ENCODE results near the gene ACP2.
A peak's percentile ranks its signal among the peaks of the same experiment; 100 is the strongest.

The ACP2 gene

DNA sequence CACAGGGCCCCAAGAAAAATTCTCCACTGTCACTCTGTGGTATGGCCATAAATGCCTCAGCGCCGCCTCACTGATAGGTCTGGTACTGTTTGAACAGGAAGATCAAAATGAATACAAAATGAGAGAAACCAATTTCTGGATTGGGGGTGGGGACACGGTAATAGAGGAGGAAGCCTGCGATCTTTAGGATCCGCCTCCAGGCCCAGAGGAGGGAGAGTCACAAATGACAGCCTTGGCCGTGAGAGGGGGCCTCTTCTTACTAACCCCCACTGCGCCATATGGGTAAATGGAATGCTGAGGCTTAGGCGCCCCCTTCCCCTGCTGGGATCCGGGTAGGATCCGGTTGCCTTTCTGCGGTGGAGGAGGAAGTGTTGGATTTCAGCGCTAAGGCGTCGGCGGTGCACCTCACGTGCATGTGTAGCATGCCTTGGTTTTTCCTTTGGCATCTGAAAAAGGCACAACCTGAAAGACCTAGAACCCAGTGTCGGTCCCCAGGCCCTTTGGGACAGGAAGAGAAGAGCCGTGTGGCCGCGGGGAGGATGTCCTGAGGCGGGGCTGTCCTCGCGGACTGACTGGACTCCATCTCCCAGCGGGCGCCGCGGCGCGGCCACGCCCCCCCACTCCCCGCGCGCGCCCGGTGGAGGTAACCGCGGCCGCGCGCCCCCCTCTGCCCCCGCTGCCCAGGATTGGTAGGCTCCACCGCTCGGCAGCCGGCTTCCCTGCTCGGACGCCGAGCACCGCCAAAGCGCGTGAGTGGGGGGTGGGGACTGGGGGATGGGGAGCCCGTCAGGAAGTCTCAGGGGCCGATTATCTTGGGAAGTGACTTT is 20.6 kb upstream of the ACP2 start:
- DNase-seq (ENCODE audit: low read depth in 2 of 2), result peak; percentile 78 to 83

- DNase-seq (ENCODE audit: low read depth in 2 of 2), result no peak
Observed at GRCh38 chr11:47268448-47269001, 19.9 kb upstream of the ACP2 start.

- no peak for DNase-seq (ENCODE audit: low read depth in 2 of 2)
Observed at GRCh38 chr11:47267876-47268275, 19.3 kb upstream of the ACP2 start.

- DNase-seq (ENCODE audit: low read depth in 2 of 2), result no peak
Observed at GRCh38 chr11:47264521-47264920, 15.9 kb upstream of the ACP2 start.

GRCh38 chr11:47264119-47264518 is 15.5 kb upstream of the ACP2 start:
- DNase-seq (ENCODE audit: low read depth in 2 of 2), result no peak

DNA sequence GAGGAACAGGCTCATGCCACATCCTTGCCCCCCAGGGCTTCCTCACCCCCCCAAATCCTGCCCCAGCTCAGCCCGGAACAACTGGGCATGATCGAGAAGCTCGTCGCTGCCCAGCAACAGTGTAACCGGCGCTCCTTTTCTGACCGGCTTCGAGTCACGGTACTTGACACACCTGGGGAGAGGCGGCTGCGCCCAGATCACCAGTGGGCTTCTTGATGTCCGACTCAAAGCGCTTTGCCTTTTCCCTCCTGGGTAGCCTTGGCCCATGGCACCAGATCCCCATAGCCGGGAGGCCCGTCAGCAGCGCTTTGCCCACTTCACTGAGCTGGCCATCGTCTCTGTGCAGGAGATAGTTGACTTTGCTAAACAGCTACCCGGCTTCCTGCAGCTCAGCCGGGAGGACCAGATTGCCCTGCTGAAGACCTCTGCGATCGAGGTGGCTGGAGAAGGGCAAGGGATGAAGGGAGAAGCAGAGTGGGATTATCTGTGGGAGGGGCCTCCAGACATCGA is 12.7 kb upstream of the ACP2 start:
- DNase-seq (ENCODE audit: low read depth in 2 of 2), result no peak

DNA sequence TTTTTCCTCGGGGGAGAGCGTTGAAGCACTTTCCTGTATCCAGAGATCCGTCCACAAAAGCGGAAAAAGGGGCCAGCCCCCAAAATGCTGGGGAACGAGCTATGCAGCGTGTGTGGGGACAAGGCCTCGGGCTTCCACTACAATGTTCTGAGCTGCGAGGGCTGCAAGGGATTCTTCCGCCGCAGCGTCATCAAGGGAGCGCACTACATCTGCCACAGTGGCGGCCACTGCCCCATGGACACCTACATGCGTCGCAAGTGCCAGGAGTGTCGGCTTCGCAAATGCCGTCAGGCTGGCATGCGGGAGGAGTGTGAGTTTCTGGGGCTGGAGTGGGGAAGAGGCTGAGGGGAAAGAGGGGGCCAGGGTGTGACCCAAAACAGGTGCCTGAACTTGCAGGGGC is 11.8 kb upstream of the ACP2 start:
- no peak for DNase-seq (ENCODE audit: low read depth in 2 of 2)

GRCh38 chr11:47259232-47259977 is 10.8 kb upstream of the ACP2 start:
- no peak for DNase-seq (ENCODE audit: low read depth in 2 of 2)

GRCh38 chr11:47258317-47258902 is 9.8 kb upstream of the ACP2 start:
- DNase-seq (ENCODE audit: low read depth in 2 of 2), result no peak

DNA sequence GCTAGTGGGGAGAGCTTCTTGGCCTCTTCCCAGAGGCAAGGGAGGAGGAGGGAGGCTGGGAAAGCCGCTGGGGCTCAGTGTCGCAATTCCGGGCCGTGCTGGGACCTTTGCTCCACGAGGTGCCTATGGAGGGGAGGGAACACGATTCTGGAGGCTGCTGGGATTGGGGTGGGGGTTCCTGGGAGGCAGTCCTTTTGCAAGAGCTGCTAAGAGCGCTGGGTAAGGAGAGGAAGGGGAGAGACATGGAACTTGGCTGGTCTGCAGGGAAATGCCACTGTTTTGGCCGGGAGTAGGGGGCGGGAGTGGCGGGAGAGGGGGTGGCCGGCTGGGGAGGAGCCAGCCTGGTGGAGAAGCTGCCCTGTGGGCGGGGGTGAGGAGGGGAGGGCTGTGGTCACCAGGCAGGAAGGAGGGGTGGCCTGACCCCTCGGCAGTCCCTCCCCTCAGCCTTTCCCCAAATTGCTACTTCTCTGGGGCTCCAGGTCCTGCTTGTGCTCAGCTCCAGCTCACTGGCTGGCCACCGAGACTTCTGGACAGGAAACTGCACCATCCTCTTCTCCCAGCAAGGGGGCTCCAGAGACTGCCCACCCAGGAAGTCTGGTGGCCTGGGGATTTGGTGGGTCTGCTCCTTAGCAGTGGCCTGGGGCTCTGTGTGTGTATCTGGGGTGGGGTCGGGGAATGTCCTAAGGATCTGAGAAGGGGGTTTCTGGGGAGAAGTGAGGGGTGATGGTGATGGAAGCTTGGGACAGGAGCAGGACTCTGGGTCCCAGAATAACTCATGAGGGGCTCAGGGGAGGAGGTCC is 9.1 kb upstream of the ACP2 start, which contains the start of gene NR1H3:
Gene NR1H3 (plus strand): TSS at position 480 of the 800 bp plus-strand sequence. CDS start 1,221 bp downstream, outside the sequence.
- no peak for DNase-seq (ENCODE audit: low read depth in 2 of 2)

- DNase-seq (ENCODE audit: low read depth in 2 of 2), result no peak
Observed at GRCh38 chr11:47257177-47257516, 8.5 kb upstream of the ACP2 start.

GRCh38 chr11:47256374-47256773 is 7.8 kb upstream of the ACP2 start:
- no peak for DNase-seq (ENCODE audit: low read depth in 2 of 2)

DNA sequence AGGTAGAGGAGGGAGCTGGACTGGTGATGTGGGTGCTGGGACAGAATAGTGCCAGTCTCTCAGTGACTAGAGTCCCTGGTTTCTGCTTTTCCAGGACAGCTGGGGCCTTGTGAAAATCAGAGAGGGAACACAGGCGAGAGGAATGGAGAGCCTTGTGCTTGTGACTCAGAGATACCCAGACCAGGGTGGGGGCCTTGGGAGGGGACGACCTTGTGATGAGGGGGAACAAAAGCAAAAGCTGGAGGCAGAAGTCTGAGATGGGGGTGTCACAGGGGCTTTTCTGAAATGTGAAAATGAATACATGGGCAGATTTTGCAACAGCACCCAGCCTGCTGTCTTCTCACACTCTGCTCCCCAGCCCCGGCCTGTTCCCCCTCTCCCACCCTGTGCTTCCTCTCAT is 5.8 kb upstream of the ACP2 start:
- no peak for DNase-seq (ENCODE audit: low read depth in 2 of 2)

DNA sequence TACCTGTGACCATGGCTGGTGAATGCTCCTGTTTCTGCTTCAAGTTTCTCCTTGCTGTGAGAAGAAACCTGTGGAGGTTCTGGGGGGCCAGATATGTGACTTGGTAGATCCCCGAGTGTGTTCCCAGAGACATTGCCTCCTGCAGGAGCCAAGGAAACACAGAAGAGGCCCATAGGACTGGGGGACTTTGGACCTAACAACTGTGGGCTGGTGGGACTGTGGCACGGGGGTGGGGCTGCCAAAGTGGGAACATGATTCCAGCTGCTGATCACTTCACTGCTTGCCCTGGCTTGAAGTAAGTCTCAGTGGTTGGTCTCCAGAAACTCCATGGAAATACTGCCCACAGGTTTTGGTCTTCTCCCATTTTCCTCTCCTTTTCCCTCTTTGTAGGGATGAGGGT is 5.0 kb upstream of the ACP2 start:
- no peak for DNase-seq (ENCODE audit: low read depth in 2 of 2)

DNA sequence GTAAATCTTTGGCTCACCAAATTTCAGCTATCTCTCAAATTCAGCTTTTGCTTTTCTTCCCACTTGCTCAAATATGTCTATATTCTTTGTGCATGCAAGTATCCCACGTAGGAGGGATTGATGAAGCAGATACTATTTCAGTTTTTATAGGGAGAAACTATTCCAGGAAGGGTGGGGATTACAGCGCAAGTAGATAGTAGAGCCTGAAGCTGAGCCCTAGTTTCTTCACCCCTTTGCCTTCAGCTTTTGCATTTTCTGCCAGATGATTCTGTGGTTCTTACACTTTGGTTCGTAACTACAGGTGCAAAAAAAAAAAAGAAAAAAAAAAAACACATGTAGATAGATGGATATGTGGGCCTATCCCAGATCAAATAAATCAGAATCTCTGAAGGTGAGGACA is 3.1 kb upstream of the ACP2 start:
- DNase-seq (ENCODE audit: low read depth in 2 of 2), result no peak

- DNase-seq (ENCODE audit: low read depth in 2 of 2), result no peak
Observed at GRCh38 chr11:47249378-47249715, 733 bp upstream of the ACP2 start.

GRCh38 chr11:47248304-47248663 is 330 bp downstream of the ACP2 start:
- DNase-seq (ENCODE audit: low read depth in 2 of 2), result no peak

GRCh38 chr11:47247502-47247901 is 1.1 kb downstream of the ACP2 start:
- DNase-seq (ENCODE audit: low read depth in 2 of 2), result no peak

DNA sequence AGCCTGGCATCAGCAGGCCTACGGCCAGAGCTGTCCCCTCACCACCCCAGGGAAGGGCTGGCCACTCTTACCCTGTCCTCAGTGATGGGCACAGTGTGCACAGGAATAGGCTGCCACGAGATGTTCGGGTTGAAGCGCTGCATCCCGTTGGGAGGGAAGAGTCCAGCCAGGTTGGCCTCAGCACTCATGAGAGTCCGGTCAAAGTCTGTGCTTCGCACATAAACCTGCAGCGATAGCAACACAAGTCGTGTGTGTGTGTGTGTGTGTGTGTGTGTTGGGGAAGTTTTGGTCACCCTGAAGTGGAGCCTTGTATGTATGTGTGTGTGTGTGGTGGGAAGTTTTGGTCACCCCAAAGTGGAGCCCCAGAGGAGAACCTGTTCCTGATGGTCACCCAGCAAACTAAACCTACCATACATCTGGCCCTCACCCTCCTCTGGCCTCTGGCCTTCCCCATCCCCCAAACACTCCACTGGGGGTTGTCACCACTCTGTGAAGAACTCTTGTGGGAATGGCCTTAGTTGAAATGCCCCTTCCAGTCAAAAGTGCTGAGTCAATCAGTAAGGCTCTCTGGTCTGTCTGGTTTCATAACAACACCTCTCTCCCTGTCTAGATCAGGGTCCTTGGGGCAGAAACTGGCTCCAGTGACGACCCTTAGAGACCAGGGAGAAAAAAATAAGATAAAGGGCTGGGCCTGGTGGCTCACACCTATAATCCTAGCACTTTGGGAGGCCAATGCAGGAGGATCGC is 2.8 kb downstream of the ACP2 start:
- DNase-seq (ENCODE audit: low read depth in 2 of 2), result no peak

DNA sequence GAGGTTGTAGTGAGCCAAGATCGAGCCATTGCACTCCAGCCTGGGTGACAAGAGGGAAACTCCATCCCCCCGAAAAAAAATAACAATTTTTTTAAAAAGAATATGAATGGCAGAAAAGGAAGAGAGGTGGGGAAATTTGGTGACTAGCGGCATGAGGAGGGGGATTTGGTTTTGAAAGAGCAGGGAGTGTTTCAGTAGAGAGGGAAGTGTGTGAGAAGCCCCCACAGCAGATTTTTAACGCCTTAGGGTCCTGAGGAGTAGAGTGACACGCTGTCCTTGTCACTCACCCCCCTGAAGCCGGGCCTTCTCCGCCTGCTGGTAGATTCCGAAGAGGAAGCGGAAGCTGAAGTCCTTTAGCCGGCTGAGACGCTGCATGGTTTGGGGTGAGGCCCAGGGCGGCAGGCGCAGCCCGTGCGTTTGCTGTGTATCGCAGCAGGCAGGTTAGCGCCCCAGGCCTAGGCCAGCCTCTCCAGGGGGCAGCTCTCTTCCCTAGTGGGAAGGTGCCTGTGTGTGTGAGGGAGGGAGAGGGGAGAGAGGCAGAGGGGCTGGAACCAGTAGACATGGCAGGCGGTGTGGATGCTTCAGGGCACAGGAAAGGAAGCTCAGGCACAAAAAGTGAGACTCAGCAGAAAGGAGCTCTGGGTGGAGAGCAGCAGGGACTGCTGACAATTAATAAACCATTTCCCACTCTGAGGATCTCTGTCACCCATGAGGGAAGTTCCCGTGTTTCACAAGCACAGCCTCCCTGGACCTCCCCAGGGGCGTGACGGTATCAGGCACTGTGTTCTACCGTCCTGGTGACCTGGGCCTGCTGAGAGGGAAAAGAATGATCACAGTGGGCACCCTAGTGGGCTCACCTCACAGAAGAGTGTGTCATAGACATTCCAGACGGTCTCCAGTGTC is 3.9 kb downstream of the ACP2 start:
- no peak for DNase-seq (ENCODE audit: low read depth in 2 of 2)

All from stimulated activated CD4-positive, alpha-beta T cell treated with anti-CD3 and anti-CD28 coated beads, Interleukin-15, amount 100 ng/mL, for 48 hours (primary cell).